ENCODE results near the gene PLEKHH1.
"Not testable (repeated sequence)": the region's sequence is repeated elsewhere in the genome, so short reads cannot be mapped to it uniquely, and the experiment has no call there.

PLEKHH1 gene

DNA sequence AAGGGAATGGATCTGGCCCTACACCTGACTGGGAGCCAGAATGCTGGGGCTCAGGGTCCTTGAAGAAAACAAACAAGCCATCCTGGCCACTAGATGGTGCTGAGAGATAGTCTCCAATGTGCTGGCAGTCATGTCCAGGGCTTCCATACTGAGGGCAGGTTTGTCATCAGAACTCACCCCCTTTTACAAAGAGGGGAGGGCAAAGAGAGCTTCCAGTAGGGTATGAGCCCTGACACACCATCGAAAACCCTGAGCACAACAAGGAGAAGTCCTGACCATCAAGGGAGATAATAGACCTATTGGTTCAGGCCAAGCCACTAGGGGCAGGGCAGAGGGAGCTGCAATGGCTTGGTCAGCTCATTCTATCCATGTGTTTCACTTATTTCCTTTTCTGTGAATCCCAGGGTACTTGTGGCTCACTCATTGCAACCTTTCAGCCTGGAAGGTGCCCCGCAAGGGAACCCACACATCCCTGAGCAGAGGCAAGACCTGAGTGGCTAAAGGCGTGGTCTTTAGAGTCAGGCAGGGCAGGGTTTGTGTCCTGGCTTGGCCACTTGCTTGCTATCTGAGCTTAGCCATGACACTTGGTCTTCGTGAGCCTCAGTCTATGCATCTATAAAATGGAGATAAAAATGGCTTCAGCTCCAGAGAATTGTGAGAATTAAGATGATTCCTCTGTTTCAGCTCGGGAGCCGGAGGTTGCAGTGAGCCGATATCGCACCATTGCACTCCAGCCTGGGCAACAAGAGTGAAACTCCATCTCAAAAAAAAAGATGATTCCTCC, 6.2 kb upstream of the PLEKHH1 start:
- DNase-seq (ENCODE audit: low read depth, low spot score), result peak; percentile 42
- H3K4me3 ChIP-seq (ENCODE audit: low read length), result no peak overlapping the region

DNA sequence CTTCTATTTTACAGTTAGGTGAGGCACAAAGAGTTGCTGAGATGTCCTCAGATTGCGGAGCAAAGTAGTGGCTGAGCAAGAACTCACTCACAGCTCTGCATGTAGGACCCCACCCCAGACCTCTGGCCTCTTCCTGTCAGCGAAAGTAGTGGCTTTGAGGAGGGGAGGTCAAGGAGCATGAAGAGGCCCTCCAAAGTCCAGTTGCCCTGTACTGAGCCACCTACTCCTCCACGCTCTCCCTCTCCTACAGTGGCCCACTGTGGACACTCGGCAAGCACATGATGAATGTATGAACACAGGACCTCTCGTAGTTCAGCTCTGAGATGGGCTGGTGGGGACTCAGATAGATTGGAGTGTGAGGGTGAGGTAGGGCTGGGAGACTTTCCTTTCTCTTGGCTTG, 5.3 kb upstream of the PLEKHH1 start:
- DNase-seq (ENCODE audit: low read depth, low spot score), result no peak
- no peak overlapping the region for H3K4me3 ChIP-seq (ENCODE audit: low read length)

DNA sequence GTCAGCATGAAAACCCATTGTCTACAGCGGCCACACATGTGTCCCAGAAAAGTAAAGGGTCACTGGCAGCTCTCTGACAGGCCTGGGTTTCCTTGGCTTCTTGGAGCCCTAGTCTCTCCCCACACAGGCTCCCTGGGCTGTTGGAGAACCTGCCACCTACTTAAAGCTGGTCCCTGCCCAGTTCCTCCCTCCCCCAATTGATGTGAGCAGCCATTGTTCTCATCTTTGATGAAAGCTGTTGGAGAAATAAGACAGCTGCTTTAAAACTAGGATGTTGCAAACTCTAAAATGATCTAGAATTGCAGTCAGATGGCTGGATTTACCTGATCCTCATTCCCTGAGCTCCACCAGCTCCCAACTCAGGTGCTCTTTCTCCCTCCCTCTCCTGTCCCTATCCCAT, 4.8 kb upstream of the PLEKHH1 start:
- no peak for DNase-seq (ENCODE audit: low read depth, low spot score)

DNA sequence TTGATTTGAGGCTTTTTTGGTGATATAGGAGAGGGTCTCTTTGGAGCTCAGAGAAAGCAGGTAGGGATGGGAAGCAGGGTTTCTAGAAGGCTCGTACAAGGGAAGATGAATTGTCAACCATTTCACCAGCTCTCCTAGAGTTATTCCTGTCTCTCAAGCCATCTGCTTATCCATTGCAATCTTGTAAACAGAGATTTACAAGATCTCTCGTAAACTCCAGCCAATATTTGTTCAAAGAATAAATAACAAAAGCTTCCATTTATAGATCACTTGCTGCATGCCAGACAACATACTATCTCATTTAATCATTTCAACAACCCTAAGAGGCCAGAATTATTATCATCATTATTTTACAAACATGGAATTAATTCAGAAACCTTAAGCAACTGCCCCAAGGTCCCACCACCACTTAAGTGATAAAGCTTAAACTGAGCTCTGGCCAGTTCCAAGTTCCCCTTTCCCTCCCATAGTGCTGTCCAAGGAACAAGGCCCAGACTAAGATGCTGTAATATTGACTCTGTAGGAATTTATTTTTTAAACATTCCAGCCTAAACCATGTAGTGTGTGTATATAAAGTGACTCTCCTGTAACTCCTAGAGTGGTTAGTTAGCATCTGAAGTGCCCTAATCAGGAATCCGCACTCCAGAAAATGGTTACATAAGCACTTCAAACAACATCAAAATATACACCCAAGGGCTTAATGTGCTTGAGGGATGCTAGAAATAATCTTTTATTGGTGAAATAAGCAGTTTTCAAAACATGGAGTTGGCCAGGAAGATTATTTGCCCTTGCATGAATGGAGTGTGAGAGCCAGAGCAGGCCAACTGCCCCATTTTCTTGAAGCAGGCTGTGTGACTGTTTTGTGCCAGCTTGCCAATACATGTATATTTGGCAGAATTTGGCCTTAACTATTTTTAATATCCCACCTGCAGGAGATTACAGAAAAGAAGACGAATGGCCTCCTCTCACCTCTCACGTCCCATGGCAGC, 2.8 kb upstream of the PLEKHH1 start:
- no peak overlapping the region for H3K4me3 ChIP-seq (ENCODE audit: low read length)
- DNase-seq (ENCODE audit: low read depth, low spot score), result no peak

More for the DNA sequence above, 4.8 kb upstream of the PLEKHH1 start:
- H3K4me3 ChIP-seq (ENCODE audit: low read length), result no peak overlapping the region

DNA sequence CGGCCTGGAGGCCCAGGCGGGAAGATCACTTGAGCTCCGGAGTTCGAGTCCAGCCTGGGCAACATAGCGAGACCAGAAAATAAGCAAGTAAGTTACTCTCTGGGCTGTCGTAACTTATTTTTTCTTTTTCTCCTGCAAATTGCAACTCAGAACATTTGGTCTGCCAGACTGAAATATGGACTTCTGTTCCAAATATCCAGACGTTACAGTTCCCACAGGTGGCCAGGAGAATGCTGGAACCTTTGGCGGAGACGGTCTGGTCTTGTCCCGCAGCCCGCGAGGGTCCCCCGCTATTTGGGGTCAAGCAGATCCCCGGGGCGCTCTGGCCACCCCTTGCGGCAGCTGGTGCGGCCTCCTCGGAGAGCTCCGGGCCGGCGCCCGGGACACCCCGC, 488 bp upstream of the PLEKHH1 start:
- DNase-seq (ENCODE audit: low read depth, low spot score), result no peak
- peak overlapping the region; percentile 47 for H3K4me3 ChIP-seq (ENCODE audit: low read length)

DNA sequence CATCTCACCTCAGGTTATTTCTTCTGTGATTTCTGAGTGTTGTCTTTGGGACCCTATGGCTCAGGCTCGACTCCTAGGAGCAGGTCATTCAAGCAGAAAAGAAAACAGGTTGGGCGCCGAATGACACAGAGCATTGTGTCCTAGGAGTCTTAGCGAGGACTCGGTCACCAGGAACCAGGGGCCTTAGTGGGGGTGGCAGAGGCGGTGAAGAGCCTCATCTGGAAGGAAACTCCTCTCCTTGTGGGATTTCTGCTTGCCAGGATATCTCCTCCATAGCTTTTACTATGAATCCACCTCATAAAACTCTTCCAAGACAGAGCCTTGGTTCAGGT, 630 bp downstream of the PLEKHH1 start:
- H3K4me3 ChIP-seq (ENCODE audit: low read length), result peak overlapping the region; percentile 47
- DNase-seq (ENCODE audit: low read depth, low spot score), result no peak

DNA sequence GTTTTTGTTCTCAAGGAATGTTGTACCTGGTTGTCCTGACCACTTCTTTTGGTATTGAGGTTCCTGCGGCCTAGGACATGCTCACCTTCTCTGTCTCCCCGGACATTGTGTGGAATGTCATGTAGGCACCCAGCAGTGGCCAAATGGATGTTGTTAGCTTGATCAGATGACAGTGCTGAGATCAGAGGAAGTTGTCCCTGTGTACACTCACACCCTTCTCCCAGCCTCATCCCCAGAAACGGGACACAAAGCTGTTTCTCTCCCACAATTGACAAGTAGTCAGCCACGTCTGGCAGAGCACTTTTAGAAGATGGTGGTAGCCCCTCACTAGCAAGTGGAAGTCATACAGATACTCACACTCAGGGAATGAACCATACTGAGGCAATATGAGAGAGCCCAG, 3.0 kb downstream of the PLEKHH1 start:
- H3K4me3 ChIP-seq (ENCODE audit: low read length), result no peak overlapping the region
- no peak for DNase-seq (ENCODE audit: low read depth, low spot score)

DNA sequence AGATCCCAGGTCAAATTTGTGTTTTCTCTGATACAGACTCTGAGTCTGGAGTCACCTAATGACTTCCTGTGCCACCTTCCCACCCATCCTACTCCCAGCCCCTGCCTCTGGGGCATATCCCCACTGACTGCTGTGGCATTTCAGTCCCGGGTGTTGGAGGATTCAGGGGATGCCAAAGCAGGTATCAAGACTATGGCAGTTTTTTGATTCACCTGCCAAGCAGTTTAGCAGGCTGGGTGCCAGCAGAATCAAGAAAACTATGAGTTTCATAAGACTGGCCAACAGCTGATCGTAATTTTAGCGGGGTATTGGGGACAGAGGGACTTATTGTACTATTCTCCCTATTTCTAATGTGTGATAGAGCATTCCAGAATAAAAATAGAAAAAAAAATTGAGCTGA, 4.6 kb downstream of the PLEKHH1 start:
- no peak overlapping the region for H3K4me3 ChIP-seq (ENCODE audit: low read length)
- no peak for DNase-seq (ENCODE audit: low read depth, low spot score)

DNA sequence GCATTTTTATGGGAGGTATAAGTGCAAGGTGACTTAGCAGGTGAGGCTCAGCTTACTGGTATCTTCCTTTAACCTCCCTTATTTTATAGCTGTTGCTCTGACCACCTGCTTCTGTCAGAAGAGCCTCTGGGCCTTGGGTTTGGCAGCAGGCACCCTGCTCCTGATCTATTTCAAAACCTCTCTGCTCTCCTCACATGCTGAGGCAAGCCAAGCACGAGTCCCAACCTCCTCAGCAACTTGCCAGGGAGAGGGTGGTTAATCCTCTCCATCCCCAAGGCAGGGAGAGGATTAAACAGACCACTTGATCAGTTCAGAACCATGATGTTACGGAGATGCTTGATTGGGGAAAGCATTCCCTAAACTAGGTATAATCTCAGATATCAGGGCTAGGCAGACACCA, 5.4 kb downstream of the PLEKHH1 start:
- no peak for DNase-seq (ENCODE audit: low read depth, low spot score)
- H3K4me3 ChIP-seq (ENCODE audit: low read length), result no peak overlapping the region

DNA sequence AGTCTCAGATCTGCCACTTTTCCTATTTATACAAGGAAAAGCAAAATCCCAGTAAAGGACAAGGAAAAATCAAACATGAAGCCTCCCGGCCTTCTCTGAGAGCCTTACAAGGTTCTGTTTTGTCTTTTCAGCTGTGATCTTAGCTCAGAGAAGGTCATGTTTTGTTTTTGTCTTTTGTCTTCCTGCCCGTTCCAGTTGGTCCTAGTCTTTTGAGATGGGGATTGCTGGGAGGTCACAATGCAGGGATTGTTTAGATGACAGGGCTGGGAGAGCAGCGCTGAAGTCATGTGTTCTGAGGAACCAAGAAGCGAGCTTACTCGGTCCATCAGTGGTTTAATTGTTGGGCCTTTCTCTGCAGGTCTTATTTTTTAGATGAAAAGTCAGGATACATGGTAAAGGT, 6.0 kb downstream of the PLEKHH1 start:
- DNase-seq (ENCODE audit: low read depth, low spot score), result no peak
- H3K4me3 ChIP-seq (ENCODE audit: low read length), result no peak overlapping the region

DNA sequence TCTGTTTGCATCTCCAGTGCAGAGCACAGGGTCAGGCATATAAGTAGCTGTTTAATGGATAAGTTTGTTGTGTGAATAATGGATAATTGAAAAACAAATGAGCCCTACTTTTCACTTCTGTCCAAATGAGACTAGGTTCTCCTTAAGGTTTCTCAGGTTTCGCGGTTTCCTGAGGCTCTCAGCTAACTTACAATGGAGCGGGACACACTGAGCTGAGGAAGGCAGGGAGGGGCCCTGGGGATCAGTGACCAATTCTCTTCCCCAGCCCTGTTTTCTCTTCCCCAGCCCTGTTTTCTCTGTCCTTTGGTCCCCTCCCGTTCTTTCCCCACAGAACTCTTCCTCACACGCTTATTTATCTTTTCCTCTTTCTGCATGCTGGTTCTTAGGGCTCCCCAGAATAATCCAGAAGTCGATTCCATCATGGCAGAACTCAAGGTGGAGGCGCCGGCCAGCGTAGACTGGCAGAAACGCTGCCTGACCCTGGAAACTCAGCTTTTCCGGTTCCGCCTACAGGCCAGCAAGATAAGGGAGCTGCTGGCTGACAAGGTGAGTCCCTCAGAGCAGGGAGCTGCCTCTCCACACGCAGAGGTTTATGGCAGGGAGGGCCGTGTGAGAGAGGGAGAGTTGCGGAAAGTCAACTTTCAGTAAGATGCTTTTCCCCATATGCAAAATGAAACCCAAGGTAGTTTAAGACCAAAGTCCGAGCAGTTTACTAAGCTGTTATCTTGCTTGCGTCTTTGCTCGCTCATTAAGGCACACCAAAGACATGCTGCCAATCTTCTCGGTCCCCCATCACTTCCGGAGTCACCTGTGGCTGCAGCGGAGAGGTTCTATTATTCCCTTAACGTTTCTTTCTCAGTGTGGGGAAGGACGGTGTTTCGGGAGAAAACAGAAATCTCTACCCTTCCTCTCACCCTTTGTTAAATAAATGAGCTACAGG, 8.6 kb downstream of the PLEKHH1 start:
- no peak for DNase-seq (ENCODE audit: low read depth, low spot score)
- no peak overlapping the region for H3K4me3 ChIP-seq (ENCODE audit: low read length)

DNA sequence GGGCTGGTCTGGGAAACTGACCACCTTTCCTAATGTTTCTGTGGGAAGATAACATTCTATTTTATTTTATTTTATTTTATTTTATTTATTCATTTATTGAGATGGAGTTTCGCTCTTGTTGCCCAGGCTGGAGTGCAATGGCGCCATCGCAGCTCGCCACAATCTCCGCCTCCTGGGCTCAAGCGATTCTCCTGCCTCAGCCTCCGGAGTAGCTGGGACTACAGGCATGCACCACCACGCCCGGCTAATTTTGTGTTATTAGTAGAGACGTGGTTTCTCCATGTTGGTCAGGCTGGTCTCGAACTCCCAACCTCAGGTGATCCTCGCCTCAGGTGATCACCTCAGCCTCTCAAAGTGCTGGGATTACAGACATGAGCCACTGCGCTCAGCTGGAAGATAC, 9.5 kb downstream of the PLEKHH1 start:
- not testable (repeated sequence) for H3K4me3 ChIP-seq (ENCODE audit: low read length)

DNA sequence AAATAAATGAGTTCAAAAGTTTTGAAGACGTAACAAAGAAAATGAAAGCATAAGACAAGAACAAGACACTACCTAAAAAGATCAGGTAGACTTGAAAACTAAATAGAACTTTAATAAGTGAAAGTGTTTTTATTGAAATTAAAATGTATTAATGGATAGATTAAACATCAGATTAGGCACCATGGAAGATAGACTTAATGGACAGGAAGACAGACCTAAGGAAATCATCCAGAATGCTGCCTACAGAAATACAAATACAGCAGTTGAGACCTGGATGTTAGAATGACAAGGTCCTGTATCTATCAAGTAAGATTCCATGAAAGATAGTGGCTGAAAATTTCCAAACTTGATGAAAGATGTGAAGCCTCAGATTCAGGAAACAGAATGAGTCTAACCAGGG, 11.5 kb downstream of the PLEKHH1 start:
- DNase-seq (ENCODE audit: low read depth, low spot score), result no peak
- no peak overlapping the region for H3K4me3 ChIP-seq (ENCODE audit: low read length)

More for the DNA sequence above, 9.5 kb downstream of the PLEKHH1 start:
- not testable (repeated sequence) for DNase-seq (ENCODE audit: low read depth, low spot score)

DNA sequence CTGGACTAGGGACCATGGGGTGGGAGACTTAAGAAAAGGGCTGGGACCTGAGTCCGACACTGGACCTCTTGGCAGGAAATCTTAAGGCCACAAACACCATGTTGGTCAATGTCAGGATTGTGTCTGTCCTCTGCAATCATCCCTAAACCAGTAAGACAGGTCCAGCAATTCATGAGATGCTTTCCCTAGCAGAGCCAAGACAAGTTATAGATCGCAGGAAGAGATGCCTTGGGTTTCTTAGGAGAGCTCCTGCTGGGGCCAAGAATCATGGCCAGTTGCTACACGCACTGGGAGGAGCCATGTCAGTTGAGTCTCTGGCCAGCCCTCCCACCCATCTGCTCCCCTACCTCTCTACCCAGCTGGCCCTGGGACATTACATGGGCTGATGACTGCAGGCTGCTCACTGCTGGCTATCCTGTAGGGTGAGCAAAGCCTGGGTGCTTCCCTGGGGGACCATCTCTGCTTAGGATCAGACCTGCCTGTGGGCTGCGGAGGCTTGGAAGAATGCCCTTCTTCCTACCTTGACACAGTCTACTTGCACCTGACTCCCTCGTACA, 14.2 kb downstream of the PLEKHH1 start:
- DNase-seq (ENCODE audit: low read depth, low spot score), result no peak
- no peak overlapping the region for H3K4me3 ChIP-seq (ENCODE audit: low read length)

DNA sequence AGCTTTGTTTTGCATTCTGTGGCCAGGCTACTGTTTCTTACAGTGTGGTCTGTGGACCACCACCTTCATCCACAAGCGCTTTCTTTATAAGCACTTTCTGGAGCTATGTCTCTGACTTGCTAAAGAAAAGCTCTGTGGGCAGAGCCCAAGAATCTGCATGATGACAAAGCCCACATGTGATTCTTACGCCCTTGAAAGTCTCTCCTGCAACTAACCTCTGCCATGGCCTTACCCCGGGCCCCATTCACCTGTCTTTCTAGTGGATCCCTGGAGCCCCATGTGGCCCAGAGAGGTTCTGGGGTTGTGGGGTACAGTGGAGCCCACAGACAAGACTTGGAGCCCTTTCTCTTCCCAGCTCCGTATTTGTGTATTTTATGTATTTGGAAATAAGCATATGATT, 16.6 kb downstream of the PLEKHH1 start:
- DNase-seq (ENCODE audit: low read depth, low spot score), result no peak

DNA sequence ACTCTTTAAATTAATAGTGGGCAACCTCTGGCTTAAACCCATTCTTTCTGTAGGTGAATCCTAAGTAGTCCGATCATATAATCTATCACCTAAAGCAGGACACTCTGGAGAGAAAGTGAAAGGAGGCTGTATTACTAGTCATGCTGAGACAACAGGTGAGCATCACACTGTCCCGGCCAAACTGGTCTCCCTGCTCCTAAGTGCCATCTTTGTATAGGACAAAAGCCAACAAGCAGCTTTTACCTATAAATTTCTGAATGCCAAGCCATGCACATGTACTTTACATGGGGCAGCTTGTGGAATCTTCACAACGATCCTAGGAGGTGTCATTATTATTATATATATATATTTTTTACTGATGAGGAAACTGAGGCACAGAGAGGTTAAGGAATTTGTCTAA, 18.0 kb downstream of the PLEKHH1 start:
- DNase-seq (ENCODE audit: low read depth, low spot score), result no peak
- H3K4me3 ChIP-seq (ENCODE audit: low read length), result no peak overlapping the region

More for the DNA sequence above, 16.6 kb downstream of the PLEKHH1 start:
- no peak overlapping the region for H3K4me3 ChIP-seq (ENCODE audit: low read length)

DNA sequence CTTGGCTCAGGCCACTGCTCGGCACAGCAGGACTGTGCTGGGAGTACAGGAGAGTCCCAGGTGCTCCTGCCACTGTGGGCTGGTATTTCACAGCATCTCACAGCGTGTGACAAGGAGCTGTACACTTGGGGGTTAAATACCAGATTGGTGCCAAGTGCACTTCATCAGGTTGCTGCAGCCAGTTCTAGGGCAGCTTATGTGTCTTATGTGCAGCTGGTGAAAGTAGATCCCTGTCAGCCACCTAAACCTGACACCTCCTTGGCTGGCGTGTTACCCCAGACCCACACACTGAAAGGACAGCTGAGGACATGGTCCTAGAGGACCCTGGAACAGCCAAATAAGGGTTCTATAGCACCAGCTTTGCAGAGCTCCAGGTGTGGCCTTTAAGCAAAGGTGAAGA, 18.9 kb downstream of the PLEKHH1 start:
- no peak overlapping the region for H3K4me3 ChIP-seq (ENCODE audit: low read length)
- no peak for DNase-seq (ENCODE audit: low read depth, low spot score)

DNA sequence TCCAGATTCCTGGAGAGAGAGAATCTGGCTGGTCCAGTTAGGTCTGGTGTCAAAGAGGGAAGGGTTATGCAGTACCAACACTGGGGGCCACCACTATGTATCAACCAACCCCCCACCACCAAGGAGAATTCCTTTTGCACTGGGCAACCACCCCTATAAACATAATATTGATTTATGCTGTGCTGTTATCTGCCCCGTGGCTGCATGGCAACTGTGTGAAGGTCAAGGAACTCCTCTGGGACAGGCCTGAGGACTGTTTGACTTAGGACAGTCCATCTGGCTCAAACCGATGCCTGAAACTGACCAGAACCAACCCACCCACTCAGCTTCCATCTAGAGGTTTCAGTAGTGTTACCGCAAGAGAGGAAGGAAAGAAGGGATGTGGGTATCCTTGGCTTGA, 20.5 kb downstream of the PLEKHH1 start:
- no peak overlapping the region for H3K4me3 ChIP-seq (ENCODE audit: low read length)
- DNase-seq (ENCODE audit: low read depth, low spot score), result no peak

DNA sequence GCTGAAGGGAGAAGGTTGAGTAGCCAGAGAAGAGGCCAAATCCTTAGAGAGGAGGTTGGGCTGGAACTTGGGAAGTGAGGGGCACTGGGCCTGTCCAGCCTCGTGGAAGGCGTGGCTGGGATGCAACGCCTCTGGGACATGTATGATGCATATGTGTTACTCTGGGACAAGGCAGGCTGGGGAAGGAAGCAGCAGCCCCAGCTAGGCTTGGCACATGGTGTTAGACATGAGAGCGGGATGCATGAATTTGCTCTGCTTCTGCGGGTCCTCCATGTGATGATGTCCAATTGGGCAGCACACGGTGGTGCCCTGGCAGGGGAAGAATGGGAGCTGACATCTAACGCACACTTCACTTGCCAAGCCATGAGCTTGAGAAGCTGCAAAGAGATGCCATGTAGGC, 21.3 kb downstream of the PLEKHH1 start:
- no peak for DNase-seq (ENCODE audit: low read depth, low spot score)
- H3K4me3 ChIP-seq (ENCODE audit: low read length), result no peak overlapping the region
